Testis (tissue), 2 donors: Measurements from ENCODE around the gene NUP153.

Experiments
- POLR2A ChIP-seq: fragments of 450-650 bp; IDR thresholded peaks from one replicate; pipeline ENCODE4 v1.6.1; 2017; ENCODE audit warnings: antibody characterized with exemption, mild to moderate bottlenecking, moderate library complexity
- TF ChIP-seq, protein P1 (sequence below), 3 experiments: fragments of 450-650 bp in 2 of 3; fragments of 200-600 bp in 1 of 3; sonication (generic) in 1 of 3; IDR thresholded peaks; one replicate each; pipeline ENCODE4 v1.5.1; 2016 to 2019; ENCODE audit warnings: antibody characterized with exemption in 3 of 3, mild to moderate bottlenecking in 2 of 3, moderate library complexity in 1 of 3

DNA sequence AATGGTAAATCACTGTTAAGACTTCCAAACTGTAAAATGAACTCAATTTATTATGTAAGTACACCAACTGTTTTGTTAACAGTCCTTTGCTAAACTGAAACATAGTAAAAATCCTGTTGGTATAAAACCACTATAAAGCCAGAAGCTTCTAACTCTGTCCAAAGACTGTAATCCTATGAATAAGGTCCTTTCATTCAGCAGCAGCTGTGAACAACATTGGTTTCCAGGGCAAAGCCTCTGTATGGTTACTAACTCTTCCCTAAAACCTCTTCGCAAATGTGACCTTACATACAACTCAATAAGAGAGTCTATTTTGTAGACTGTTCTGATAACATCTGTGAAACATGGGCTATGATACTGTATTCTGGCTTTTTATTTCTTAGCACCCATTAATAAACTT, 40.1 kb downstream of the NUP153 start:
- TF ChIP-seq POLR2A: no peak
- TF ChIP-seq, protein P1, sequence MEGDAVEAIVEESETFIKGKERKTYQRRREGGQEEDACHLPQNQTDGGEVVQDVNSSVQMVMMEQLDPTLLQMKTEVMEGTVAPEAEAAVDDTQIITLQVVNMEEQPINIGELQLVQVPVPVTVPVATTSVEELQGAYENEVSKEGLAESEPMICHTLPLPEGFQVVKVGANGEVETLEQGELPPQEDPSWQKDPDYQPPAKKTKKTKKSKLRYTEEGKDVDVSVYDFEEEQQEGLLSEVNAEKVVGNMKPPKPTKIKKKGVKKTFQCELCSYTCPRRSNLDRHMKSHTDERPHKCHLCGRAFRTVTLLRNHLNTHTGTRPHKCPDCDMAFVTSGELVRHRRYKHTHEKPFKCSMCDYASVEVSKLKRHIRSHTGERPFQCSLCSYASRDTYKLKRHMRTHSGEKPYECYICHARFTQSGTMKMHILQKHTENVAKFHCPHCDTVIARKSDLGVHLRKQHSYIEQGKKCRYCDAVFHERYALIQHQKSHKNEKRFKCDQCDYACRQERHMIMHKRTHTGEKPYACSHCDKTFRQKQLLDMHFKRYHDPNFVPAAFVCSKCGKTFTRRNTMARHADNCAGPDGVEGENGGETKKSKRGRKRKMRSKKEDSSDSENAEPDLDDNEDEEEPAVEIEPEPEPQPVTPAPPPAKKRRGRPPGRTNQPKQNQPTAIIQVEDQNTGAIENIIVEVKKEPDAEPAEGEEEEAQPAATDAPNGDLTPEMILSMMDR (IDR thresholded peaks at IDR 0.05): no peak
